Eye (tissue), 1 donor: ENCODE data around the gene SOX6.

ENCODE experiments used
- DNase-seq: peaks from one replicate; pipeline ENCODE4 v3.0.0-alpha.2; 2015

Gene SOX6

DNA sequence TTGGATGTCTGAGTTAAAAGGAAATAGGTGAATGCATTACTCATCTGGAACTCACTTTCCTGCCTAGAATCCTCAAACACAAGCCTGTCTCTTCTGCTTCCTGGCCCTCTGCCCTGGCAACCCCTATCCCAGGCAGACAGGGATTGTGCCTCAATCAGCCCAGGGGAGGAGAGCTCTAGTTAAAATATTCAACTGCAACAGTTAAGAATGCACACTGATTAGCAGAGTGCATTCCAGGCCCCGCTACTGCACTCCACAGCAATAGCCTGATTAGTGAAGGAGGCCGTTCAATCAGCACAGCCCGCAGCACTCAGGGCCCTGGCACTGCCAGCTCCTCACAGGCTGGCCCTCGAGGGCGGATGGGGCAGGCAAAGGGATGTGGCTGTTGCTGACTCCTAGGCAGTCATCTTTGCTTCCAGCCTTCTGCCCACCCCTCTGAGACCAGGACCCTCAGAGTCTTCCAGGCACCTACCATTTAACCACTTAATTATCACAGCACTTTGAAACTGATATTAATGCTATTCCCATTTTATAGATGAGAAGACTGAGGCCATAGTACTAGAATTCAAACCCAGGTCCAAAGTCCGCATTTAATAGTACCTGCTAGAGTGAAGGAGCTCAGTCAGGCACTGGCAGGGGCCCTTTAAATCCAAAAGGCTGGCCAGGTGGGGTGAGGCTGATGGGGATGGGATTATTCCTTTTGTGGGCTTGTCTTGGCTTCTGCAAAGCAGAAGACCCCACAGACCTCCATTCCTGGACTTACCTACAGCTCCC, 435.3 kb downstream of the SOX6 start:
- no peak for DNase-seq

DNA sequence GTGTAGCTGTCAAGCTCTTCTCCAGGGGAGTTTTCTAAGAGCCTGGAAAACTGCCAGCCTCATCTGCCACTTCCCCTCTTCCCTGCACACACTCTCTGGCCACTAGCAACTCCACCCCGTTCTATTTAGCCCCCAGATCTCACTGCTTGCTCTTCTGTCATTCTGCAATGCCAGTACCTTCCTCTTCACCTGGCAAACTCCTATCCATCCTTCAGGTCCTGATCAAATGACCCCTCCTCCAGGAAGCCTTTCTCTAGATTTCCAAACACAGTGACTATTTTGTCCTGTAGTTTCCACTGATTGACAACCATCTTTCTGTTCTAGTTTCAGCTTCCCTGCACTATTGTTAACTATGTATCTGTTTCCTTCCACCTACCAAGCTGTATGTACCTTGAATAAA, 437.7 kb downstream of the SOX6 start:
- DNase-seq, result no peak

DNA sequence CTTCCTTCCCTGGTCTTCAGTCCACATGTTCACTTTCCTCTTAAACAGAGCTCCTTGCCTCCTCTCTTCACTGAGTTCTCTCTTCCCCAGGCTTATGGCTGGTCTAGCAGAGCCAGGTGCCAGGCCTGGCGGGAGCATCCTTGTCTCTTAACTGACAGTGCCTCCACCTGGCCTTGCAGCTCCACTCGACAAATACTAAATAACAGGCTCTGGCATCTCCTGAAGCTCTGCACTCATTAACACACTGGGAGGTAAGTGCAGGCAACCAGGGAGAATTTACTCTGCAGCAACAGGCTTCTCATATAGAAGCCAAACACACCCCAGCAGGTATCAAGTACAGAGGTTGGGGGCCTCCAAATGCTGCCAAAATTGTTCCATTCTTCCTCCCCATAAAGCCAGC, 438.1 kb downstream of the SOX6 start:
- DNase-seq, result no peak
